Measurements from ENCODE around the gene PMM2.

DNA sequence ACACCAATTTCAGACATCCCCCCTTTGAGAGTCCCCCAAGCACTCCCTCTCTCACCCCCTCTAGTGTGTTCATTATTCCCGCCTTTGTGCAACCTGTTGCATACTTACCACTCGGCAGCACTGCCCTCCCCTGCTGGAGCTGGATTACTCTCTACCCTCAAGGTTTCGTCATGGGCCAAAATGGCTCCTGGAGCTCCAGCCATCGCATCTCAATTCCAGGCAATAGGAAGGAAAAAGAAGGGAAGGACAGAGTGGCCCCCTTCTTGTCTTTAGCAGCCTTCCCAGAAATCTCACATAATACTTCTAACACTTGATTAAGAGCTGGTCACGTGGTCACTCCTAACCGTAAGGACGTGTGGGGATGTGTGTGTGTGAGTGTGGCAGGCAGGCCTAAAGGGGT, 20.4 kb upstream of the PMM2 start:
- TF ChIP-seq CTCF (IDR thresholded peaks at IDR 0.05; ENCODE audit: extremely low read depth in 1 of 2, insufficient read depth in 1 of 2, low read depth in 1 of 2, low read length in 2 of 2) (no peak), POLR2AphosphoS5 (IDR thresholded peaks at IDR 0.05; ENCODE audit: insufficient read depth, low read depth, low read length) (no peak), POLR2A (IDR thresholded peaks at IDR 0.05; ENCODE audit: low read depth, low read length) (no peak), EZH2 (IDR thresholded peaks at IDR 0.05; ENCODE audit: borderline replicate concordance, low read depth, low read length, severe bottlenecking) (no peak)
- TF ChIP-seq, protein P1, sequence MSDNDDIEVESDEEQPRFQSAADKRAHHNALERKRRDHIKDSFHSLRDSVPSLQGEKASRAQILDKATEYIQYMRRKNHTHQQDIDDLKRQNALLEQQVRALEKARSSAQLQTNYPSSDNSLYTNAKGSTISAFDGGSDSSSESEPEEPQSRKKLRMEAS (IDR thresholded peaks at IDR 0.05; ENCODE audit: insufficient read depth, insufficient read length): no peak
